ENCODE results near the gene UNC13A. TPM values are rescaled to one million over a fixed set of nuclear protein-coding genes. Genes with fewer than 3 reads are reported as not detected.

Gene UNC13A
- total RNA-seq, 1 experiment from 2014 or later: 0.84 TPM

DNA sequence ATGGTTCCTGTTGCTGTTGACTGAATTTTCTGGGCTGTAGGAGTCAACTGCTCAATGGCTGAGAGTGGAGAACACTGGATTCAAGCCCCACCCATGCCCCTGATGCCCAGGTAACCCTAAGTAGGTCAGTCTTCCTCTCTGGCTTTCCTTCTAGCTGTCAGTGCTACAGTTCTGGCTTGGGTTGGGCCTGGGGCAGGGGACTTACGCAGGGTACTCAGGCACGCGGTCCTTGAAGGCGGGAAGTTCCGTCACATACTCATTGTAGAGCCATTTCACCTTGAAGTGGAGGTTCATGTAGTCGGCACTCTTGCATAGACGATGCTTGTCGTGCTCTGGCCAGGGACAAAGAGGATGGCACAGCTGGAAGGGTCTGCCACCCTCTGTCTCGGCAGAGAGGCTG is 55.6 kb downstream of the UNC13A start:
- no peak for DNase-seq (ENCODE audit: extremely low read depth, low read depth)

DNA sequence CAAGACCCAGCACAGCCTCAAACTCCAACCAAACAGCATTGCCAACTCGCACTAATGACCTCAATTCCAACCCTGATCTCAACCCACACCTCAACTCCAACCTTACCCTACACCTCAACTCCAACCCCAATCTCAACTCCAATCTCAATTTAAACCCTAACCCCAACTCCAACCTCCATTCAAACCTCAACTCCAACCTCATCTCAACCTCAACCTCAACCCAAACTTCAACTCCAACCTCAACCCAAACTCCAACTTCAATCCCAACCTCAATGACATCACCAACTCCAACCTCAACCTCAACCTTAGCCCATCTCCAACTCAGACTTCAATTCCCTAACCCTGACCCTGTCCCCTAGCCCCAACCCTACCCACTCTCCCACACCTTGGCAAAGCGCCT is 58.4 kb downstream of the UNC13A start:
- no peak for DNase-seq (ENCODE audit: extremely low read depth, low read depth)

DNA sequence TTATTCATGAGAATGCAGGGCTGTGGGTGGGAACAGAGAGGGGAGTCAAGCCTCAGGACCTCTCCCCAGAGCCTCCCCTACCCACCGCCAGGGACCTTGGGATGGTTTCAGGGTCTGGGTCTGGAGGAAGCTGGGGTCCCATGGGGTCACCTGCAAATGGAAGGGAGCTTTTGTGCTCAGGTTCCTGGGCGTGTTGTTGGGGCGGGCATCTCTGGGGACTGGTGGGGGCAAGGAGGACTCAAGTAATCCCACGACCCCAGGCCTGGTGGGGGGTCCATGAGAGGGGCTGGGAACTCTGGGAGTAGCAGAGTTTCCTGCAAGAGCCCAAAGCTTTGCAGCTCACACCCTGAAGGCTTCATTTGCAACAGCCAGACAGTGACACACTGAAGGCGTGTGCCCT is 60.2 kb downstream of the UNC13A start:
- no peak for DNase-seq (ENCODE audit: extremely low read depth, low read depth)

DNA sequence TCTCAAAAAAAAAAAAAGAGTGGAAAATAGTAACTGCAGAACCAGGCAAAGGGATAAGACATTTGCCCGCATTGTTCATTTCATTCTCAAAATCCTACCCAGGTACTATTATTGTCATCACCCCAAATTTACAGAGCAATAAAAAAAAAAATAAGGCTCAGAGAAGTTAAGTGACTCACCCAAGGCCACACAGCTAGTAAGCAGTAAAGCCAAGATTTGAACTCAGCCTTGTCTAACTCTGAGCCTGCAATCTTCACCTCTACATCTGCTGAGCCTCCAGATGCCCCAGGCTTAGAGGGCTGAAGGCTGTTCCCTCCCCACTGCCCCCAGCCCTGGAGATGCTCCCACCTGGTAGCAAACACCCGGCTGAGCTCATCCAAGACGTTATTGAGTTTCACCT is 61.0 kb downstream of the UNC13A start:
- no peak for DNase-seq (ENCODE audit: extremely low read depth, low read depth)

DNA sequence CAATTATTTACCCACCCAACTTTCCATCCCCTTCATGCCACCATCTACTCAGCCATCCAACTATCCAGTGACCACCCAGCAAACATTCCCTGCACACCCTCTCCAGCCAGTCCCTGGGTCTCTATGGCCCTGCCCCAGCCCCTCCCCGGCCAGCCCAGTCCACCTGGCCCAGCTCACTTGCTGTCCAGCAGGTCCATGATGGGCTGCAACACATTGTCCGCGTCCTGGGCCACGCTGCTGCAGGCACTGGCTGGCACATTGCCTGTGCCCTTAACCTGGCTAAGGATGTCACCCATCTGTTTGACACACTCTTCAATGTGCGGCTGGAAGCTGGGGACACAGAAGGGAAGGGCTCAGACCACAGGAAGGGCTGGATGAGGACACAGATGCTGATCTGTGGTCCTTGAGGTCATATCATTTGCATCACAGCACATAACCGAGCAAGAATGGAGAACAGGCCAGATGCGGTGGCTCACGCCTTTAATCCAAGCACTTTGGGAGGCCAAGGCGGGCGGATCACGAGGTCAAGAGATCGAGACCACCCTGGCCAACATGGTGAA is 61.6 kb downstream of the UNC13A start:
- no peak for DNase-seq (ENCODE audit: extremely low read depth, low read depth)

DNA sequence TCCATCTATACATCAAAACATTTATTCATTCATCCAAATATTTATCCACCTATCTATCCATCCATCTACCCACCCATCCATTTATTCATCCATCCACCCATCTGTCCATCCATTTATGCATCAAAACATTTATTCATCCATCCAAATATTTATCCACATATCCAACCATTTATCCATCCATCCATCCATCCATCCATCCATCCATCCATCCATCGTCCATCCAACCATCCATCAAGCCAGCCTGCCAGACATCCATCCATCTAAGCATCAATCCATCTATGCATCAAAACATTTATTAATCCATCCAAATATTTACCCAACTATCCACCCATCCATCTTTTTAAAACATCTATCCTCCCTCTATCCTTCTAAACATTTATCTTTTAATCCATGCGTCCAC is 62.2 kb downstream of the UNC13A start:
- DNase-seq (ENCODE audit: extremely low read depth, low read depth): no peak

DNA sequence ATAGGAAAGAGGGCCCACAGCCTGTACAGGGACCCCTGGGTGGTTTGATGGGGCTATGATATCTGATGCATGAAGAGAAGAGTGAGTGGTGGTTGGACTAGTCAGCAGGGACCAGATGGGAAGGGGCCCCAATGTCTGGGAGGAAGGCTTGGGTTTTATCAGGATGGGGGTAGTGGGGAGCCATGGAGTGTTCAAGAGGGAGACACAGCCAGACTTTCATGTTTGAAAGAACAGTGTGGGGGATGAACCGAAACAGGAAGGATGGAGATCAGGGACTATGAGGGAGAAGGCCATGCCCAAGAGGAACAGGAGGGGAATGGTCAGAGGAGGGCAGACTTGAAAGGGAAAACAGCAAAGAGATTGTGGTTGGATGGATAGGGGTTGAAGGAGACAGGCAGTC is 63.1 kb downstream of the UNC13A start:
- DNase-seq (ENCODE audit: extremely low read depth, low read depth): no peak

DNA sequence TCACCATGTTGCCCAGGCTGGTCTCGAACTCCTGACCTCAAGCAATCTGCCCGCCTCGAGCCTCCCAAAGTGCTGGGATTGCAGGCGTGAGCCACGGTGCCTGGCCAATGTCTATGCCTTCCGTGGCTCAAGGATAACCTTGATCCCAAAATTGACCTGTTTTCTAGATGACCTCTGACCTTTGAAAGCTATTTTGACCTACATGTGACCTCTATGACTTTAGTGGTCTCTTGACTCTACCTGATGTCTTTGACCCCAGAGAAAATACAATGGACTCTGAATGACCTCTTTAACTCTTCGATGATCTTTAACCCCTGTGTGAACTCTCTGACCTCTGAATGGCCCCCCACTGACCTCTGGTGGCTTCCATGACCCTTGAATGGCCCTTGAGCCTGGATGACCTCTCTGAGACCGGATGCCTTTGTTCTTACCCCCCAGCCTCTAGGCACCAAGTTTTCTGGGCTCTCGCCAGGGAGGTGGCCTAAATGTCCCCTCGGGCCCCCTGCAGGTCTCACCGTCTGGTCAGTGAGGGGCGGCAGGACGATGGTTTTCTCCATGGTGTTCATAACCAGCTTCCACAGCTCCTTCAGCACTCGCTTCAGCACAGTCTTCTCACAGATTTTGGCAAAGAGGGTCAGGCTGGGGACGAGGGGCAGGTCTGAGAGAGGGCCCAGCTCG is 63.7 kb downstream of the UNC13A start:
- DNase-seq (ENCODE audit: extremely low read depth, low read depth): no peak

DNA sequence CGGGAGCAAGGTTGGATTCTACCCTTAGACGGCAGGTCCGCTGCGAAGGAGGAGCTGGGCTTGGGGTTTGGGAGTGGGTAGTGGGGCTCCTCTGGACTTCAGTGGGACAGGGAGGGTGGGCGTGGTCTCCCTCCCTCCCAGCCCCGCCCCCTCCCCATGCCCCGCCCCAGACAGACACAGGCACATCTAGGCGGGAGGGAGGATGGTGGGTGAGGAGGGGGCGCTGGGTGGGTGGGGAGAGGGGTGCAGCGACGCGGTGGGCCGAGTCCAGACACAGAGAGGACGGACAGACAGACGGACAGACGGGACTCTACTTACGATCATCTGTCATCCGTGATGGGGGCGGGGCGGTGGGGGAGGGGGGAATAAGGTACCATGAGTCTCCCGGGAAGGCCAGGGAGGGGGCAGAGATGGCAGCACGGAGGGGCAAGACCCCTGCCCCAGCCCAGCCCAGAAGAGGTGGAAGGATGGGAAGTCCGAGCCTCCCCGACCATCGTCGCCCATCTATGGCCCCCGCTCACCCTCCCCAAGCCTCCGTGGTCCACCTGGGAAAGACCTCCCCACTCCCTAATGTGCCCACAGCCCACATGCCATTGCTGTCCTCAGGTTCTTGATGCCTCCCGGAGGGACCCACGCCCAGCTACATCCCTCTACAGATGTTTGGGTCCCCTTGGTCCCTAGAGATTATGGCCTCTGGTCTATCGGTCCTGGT is 64.8 kb downstream of the UNC13A start:
- DNase-seq (ENCODE audit: extremely low read depth, low read depth): no peak

DNA sequence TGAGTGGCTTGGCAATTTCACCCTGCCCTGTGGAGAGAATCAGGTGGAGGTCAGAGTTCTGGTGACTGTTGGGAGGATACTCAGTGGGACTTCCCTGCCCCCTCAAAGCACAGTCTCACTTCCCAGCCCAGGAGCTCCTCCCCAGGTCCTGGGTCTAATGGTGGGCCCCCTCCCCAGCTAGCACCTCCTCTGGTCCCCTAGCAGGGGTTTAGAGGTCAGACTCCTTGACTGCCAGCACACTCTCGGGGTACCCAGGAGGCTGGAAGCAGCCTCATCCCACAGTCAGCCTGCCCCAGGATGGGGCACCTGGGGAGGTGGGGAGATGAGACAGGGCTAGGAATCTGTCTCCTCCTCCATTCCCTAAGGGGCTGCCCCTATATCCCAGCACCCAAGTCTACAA is 67.5 kb downstream of the UNC13A start:
- no peak for DNase-seq (ENCODE audit: extremely low read depth, low read depth)

DNA sequence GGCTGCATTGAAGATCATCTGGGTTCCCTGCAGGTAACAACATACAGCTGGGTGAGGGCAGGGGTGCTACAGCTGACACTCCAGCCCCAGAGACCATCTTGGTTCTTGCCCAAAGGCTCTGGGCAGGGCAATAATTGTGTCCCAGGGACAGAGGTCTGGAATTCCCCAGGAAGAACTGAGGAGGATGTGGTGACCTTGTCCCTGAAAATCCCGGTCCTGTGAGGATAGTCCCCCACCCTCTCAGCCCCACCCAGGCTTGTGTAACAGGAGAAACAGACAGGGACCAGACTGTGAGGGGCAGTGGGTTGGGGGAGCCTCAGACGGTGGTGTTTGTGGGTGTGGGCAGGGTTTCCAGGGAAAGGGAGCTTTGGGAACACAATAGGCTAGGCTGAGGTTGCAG is 69.2 kb downstream of the UNC13A start:
- DNase-seq (ENCODE audit: extremely low read depth, low read depth): no peak

DNA sequence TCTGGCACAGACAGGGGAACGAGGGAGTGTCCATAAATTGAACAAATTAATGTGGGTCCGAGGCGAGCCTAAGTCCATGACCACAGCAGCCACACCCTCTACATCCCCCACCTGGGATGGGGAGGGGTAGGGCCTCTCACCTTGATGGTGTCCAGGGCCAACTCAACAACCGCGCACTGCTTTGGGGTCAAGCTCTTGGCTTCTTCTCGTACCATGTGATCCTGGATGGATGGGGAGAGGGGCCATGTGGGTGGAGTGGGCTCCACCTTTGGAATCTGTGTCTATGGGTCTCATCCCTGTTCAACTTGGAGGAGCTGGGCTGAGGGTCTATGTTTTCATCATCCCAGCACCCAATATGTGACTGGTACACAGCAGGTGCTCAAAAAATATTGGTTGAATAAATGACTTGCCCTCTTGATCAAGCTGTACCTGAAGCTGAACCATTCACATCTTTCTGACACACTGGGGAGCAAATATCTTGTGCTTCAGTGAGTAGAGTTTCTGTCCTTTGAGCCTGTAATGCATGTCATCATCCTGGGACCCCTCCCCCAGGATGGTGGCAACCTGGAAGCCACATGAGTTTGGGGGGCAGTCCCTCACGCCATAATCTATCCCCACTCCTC is 69.8 kb downstream of the UNC13A start:
- no peak for DNase-seq (ENCODE audit: extremely low read depth, low read depth)

DNA sequence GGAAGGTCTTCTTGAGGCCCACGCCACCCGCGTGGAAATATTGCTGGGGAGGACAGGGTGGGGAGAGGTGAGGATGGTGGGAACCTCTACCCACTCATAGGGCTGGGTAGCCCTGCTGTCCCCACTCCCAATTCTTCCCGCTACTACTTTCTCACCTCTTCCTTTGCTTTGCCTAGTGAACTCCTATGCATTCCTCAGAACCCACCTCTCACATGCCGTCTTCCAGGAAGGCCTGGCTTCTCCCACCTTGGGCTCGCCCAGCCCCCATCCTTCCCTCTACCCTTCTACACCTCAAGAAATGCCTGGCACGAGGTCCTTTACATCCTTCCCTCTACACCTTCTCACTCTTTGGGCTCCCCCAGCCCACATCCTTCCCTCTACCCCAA is 70.4 kb downstream of the UNC13A start:
- no peak for DNase-seq (ENCODE audit: extremely low read depth, low read depth)

DNA sequence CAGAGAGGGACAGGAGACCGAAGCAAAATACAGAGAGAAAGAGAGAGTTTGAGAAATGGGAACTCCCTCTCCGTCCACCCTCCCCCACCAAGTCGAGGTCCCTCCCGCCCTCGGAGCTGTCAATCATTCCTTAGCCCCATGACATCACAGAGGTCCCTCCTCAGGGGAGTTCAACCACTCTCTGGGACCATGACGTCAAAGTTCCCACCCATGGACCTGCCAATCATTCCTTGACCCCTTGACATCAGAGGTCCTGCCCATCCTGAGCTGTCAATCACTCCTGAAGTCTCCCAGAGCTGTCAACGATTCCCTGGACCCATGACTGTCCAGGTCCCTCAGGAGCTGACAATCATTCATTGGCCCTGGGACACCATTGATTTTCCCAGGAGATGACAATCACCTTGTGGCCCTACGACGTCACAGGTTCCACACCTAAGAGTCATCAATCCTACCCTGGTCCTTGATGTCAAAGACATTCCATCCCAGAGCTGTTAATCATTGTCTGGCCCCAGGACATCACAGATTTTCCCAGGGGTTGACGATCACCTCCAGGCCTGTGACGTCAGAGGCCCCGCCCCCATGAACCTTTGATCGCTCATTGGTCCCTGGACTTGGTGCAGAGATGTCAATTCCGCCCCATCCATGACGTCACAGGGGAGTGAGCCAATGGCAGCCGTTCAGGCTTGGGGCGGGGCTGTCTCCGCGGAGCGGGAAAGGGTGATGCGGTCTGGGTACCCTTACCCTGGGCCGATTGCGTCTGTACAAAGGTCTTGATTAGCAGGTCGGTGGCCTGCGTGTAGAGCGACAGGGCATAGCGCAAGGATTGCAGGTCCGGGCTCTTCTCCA is 71.0 kb downstream of the UNC13A start:
- no peak for DNase-seq (ENCODE audit: extremely low read depth, low read depth)

DNA sequence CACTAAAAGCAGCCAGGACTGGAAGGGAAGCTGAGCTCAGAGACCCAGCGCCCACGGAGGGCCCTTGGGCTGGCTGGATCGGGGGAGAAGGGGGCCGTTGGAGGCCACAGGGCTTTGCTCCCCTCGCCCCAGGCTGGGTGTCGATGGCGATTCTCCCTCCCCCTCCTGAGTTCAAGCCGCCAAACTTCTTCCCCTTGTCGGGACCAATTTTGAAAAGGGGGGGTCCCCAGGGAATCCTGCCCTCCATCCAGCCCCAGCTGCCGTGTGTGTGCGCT is 71.5 kb downstream of the UNC13A start:
- no peak for DNase-seq (ENCODE audit: extremely low read depth, low read depth)

DNA sequence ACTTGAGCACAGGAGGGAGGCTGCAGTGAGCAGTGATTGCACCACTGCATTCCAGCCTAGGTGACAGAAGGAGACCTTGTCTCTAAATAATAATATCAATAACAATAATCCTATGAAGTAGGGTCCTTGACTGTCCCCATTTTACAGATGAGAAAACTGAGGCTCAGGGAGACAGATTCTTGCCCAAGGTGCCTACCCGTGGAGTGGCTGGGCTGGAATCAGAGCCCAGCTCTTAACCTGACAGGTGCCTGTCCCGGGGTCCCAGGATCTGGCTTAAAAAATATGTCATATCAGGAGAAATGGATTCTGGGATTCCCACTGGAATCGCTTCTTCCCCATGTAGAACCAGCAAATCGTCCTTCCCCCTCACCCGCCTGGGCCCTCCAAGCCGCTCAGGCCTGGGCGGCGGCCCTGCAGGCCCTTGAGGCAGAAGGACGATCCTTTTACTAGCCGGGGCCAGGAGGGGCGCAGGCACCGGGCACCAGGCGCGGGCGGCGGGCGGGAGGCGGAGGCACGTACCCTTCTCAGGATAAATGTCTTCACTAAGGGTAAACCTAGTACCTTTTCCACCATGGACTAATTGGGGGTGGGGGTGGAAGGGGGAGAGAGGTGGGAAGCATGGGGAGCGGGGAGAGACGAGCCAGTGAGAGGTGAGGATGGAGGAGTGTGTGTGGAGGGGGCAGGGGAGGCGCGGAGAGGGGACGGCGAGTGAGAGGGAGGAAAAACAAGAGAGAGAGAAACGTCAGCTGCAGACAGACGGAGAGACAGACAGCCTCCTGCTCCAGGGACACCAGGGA is 72.1 kb downstream of the UNC13A start:
- DNase-seq (ENCODE audit: extremely low read depth, low read depth): no peak

DNA sequence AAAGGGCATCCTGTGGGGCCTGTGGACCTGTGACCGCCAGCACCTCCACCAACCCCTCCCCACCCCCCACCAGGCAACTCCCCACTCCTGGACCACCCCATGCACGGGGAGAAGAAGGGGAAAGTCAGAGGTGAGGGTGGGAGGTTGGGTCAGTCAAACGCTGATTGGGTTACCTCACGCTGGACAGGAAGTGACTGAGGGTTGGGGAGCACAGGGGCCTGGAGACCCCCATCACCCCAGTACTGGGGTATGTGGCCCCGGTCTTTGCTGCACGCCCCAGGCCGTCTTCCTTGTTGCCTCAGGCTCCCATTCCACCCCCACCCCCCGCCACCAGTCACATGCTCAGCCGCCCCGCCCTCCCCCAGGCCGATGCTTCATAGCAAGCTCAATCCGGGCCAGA is 73.7 kb downstream of the UNC13A start:
- DNase-seq (ENCODE audit: extremely low read depth, low read depth): no peak

DNA sequence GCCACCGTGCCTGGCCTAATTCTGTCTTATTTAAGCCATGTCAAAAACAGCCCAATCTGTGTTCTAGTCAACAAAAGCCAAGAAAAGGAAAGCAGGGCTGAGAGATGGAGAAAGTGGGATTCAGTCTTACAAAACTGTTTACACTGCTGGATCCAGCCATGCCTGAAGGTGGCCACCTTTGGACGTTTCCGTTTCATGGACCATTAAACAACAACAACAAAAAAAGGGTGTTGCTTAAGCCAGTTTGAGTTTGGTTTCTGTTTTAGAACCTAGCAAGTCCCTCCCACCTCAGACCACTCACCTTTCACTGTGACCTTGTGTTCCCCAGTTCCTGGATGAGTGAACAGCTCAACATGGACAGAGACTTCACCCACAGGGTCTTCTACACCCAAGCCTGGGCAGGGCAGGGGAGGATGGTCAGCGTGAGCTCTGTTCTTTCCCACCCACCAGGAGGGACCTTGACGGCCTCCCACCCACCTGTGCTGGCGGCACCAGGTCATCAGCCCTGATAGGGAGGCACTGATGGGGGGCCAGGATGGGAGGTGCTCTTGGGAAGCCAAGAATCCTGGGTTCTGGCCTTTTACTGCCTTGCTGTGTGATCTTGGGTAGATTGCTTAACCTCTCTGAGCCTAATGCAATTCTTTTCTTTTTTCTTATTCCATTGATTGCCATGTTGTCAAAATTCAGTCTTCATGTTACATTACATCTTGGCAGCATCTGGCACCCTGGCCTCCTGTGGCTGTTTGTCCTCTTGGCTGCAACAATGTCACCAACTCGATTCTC is 76.5 kb downstream of the UNC13A start:
- DNase-seq (ENCODE audit: extremely low read depth, low read depth): no peak

DNA sequence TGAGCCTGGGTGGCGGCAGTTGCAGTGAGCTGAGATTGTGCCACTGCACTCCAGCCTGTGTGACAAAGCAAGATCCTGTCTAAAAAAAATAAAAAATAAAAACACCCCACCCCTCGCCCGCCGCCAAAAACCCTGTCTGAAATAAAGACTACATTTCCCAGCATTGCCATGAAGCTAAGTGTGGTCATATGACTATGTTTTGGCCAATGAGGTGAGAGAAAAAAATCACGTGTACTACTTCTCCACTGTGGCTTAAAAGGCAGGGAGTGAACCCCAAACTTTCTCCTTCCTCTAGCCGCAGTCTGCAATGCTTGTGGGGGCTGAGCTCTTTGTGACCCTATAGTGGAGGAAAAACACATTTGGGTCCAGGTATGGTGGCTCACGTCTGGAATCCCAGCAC is 77.8 kb downstream of the UNC13A start:
- no peak for DNase-seq (ENCODE audit: extremely low read depth, low read depth)

DNA sequence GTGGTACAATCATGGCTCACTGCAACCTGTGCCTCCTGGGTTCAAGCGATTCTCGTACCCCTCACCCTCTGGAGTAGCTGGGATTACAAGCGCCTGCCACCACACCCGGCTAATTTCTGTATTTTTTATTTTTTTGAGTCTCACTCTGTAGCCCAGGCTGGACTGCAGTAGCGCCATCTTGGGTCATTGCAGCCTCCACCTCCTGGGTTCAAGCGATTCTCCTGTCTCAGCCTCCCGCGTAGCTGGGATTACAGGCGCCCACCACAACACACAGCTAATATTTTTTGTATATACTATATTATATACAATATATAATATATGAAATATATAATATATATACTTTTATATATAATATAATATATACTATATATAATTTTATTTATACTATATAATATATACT is 80.2 kb downstream of the UNC13A start:
- no peak for DNase-seq (ENCODE audit: extremely low read depth, low read depth)

Measured in NCI-H460 (cell line).